Epithelial cell of proximal tubule (primary cell): Measurements from ENCODE around the gene PLN. TPM values are rescaled to one million over a fixed set of nuclear protein-coding genes. Genes with fewer than 3 reads are reported as not detected.

Experiments used
- DNase-seq: peaks from one replicate; pipeline ENCODE4 v3.0.0-alpha.2; 2011; ENCODE audit warnings: low read depth
- H3K4me3 ChIP-seq: 2 replicates; pipeline ENCODE4 v1.5.1; 2011; ENCODE audit warnings: low read depth, mild to moderate bottlenecking, low read length
- total RNA-seq: library from RNA; depleted of rRNA; stranded (reverse); fragments of >200 nt; gene quantifications from 2 replicates; pipeline ENCODE4 v1.2.3, GENCODE V29; 2015
- TF ChIP-seq, protein P1 (sequence below): conservative IDR thresholded peaks from 2 replicates; pipeline ENCODE4 v1.5.1; 2012; ENCODE audit warnings: low read depth, mild to moderate bottlenecking, low read length

PLN gene
- total RNA-seq, 1 donor from 2014 or later, result not detected

DNA sequence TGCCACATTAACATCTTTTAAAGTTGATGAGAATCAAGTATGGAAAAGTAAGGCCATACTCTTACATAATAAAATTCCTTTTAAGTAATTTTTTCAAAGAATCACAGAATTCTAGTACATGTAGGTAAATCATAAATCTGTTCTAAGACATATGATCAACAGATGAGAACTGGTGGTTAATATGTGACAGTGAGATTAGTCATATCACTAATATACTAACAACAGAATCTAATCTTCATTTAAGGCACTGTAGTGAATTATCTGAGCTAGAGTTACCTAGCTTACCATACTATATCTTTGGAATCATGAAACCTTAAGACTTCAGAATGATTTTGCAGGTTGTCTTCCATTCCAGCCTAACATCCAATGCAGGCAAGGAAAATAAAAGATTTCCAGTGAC lies 11.6 kb downstream of the PLN start:
- DNase-seq, result no peak
- no peak overlapping the region for H3K4me3 ChIP-seq
- TF ChIP-seq, protein P1, sequence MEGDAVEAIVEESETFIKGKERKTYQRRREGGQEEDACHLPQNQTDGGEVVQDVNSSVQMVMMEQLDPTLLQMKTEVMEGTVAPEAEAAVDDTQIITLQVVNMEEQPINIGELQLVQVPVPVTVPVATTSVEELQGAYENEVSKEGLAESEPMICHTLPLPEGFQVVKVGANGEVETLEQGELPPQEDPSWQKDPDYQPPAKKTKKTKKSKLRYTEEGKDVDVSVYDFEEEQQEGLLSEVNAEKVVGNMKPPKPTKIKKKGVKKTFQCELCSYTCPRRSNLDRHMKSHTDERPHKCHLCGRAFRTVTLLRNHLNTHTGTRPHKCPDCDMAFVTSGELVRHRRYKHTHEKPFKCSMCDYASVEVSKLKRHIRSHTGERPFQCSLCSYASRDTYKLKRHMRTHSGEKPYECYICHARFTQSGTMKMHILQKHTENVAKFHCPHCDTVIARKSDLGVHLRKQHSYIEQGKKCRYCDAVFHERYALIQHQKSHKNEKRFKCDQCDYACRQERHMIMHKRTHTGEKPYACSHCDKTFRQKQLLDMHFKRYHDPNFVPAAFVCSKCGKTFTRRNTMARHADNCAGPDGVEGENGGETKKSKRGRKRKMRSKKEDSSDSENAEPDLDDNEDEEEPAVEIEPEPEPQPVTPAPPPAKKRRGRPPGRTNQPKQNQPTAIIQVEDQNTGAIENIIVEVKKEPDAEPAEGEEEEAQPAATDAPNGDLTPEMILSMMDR, result no peak

DNA sequence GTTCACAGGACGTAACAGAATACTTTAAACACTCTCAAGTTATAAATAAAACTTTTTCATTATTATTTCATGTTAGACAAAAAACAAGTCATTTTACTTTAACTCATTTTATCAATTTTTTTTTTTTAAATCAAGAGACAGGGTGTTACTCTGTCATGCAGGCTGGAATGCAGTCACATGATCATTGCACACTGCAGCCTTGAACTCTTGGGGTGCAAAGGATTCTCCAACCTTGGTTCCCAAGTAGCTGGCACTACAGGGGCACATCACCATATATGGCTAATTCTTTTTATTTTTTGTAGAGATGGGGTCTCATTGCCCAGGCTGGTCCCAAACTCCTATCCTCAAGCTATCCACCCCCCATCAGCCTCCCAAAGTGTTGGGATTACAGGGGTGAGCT lies 14.2 kb downstream of the PLN start:
- DNase-seq, result no peak
- TF ChIP-seq, protein P1, result no peak
- H3K4me3 ChIP-seq, result no peak overlapping the region

DNA sequence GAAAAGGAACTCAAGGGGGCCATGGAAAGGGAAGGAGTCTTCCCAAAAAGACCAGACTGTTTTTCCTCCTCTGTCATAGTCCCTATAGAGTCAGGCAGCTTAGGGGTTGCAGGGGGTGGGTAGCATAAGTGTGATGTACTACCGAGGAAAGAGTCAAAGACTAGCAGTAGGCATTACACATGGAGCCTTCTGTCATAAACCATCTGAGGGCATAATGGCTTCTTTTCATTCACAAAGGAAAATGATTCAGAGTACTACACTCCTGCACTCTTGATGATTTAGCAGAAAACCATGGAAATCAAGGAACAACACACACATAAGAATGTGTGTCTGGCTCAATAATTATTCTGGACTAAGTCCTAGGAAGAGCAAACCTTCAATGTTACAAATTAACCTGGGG lies 14.9 kb downstream of the PLN start:
- TF ChIP-seq, protein P1, result no peak
- peak; percentile 83 for DNase-seq

DNA sequence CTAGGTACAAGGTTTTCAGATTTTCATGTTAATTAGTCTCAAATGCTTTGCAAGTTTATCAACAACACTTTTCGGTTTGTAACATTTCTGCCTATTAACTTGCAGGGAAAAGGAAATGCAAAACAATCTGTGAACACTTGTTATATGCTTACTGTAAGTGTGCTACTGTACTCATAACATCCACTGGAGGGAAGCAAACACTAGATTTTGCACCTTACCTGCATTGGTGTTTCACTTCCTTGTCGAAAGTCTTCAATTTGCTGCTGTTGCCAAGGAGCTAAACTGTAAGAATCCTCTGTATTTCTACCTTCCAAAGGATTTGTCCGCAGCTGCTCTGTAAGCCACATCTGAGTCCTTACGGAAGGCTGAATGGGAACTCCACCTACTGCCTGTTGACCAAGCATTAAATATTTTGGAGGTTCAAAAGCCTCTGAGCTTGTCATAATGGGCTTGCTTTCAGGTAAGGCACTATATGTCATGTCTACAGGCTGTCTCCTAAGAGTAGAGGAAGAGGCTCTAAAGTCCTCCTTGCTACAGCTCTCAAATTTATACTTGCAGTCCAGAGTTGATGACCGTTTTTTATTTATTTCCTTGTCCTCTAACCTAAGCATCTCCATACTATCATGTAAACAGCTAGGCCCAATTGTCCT lies 17.3 kb downstream of the PLN start:
- TF ChIP-seq, protein P1, result peak; percentile 56
- no peak overlapping the region for H3K4me3 ChIP-seq
- DNase-seq, result no peak

More for the DNA sequence above, 14.9 kb downstream of the PLN start:
- no peak overlapping the region for H3K4me3 ChIP-seq

DNA sequence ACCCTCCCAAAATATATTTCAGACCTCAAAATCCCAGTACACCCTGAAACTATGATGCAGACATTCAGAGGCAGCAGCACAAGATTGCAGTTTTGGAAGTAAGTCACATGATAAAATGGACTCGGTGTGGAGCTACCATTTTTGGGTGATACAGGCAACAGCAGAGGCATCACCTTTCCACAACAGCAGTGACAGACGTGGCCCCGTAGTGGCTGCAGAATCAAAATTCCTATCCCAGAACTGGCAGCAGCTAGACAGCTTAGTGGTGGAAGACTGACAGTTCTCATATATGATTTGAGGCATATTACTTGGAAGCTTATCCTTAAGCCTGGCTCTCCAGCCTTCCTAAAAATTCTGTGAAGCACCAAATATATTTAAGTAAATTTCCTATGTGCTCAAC lies 19.9 kb downstream of the PLN start:
- TF ChIP-seq, protein P1, result no peak
- DNase-seq, result no peak
- no peak overlapping the region for H3K4me3 ChIP-seq

DNA sequence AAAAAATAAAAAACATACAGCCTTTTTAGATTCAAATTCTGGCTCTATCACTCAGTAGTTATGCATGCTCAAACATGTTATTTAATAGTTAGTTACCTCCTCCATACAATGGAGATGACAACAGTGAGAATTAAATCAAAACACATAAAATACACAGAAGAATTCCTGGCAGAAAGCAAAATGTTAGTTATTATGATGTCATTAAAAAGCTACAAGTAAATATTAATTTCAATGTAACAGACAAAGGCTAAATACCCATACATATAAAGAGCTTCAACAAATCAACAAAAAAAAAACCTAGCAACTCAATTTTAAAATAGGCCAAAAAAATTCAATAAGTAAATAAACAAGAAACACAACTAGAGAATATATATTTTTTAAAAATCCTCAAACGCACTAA lies 21.4 kb downstream of the PLN start:
- H3K4me3 ChIP-seq, result no peak overlapping the region
- DNase-seq, result no peak
- TF ChIP-seq, protein P1, result no peak

DNA sequence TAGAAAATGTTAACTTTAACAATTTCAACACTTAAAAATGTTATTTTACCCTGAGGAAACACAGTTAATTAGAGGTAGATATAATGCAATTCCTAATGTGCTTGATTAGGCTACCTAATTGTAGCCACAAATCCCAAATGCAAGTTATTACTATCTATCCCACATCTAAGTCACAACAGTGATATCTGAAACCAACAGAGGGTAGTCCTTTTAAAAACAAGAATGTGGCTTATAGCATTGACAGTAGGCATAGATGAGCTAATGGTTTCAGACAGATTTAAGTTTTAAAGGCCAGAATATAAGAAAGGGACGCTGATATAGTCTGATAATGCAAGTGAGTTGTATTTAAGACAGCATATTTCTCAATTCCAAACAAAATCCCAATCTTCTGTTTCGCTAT lies 23.0 kb downstream of the PLN start:
- no peak overlapping the region for H3K4me3 ChIP-seq
- TF ChIP-seq, protein P1, result no peak
- DNase-seq, result no peak
